Neural progenitor cell (in vitro differentiated cells): Measurements from ENCODE around the gene GOPC. TPM values are rescaled to one million over a fixed set of nuclear protein-coding genes. Genes with fewer than 3 reads are reported as not detected.
"Not testable (repeated sequence)": the region's sequence is repeated elsewhere in the genome, so short reads cannot be mapped to it uniquely, and the experiment has no call there.

Experiments
- DNase-seq: peaks from one replicate; pipeline ENCODE4 v3.0.0-alpha.2; 2016; ENCODE audit warnings: low spot score
- H2AFZ ChIP-seq: fragments of 200-600 bp; sonication (generic); replicated peaks from 2 replicates; pipeline ENCODE4 v1.6.1; 2016; ENCODE audit warnings: antibody characterized with exemption
- H3F3A ChIP-seq: fragments of 200-600 bp; sonication (generic); 2 replicates; pipeline ENCODE4 v1.6.1; 2016; ENCODE audit warnings: antibody characterized with exemption, low read depth
- H3K27ac ChIP-seq: fragments of 200-600 bp; sonication (generic); 2 replicates; pipeline ENCODE4 v1.5.1; 2016; ENCODE audit warnings: mild to moderate bottlenecking
- H3K27me3 ChIP-seq: fragments of 200-600 bp; sonication (generic); 2 replicates; pipeline ENCODE4 v1.6.1; 2016; ENCODE audit warnings: mild to moderate bottlenecking, moderate library complexity
- H3K36me3 ChIP-seq: fragments of 200-600 bp; sonication (generic); 2 replicates; pipeline ENCODE4 v1.5.1; 2016
- H3K4me1 ChIP-seq: fragments of 200-600 bp; sonication (generic); 2 replicates; pipeline ENCODE4 v1.6.1; 2016; ENCODE audit warnings: mixed run types
- H3K4me2 ChIP-seq: fragments of 200-600 bp; sonication (generic); 2 replicates; pipeline ENCODE4 v1.6.1; 2016
- H3K4me3 ChIP-seq: fragments of 200-600 bp; sonication (generic); 2 replicates; pipeline ENCODE4 v1.5.1; 2016
- H3K79me2 ChIP-seq: fragments of 200-600 bp; sonication (generic); 2 replicates; pipeline ENCODE4 v1.6.1; 2016; ENCODE audit warnings: low read depth
- H3K9ac ChIP-seq: fragments of 200-600 bp; sonication (generic); 2 replicates; pipeline ENCODE4 v1.6.1; 2016
- H3K9me3 ChIP-seq: fragments of 200-600 bp; sonication (generic); 2 replicates; pipeline ENCODE4 v1.5.1; 2016; ENCODE audit warnings: low read depth
- H4K20me1 ChIP-seq: fragments of 200-600 bp; sonication (generic); 2 replicates; pipeline ENCODE4 v1.6.1; 2016; ENCODE audit warnings: low read depth
- H3K27ac Mint-ChIP-seq: 3 replicates; pipeline ENCODE4 v1.8.0; 2021; ENCODE audit warnings: mixed read lengths
- H3K27me3 Mint-ChIP-seq: 2 replicates; pipeline ENCODE4 v1.8.0; 2022; ENCODE audit warnings: low read depth, mild to moderate bottlenecking, inconsistent platforms, moderate library complexity, mixed read lengths; ENCODE audit not compliant: insufficient read depth
- H3K36me3 Mint-ChIP-seq: 3 replicates; pipeline ENCODE4 v1.8.0; 2021; ENCODE audit warnings: mixed read lengths
- H3K4me1 Mint-ChIP-seq: 3 replicates; pipeline ENCODE4 v1.8.0; 2021; ENCODE audit warnings: mixed read lengths
- H3K4me3 Mint-ChIP-seq: 3 replicates; pipeline ENCODE4 v1.8.0; 2021; ENCODE audit warnings: mild to moderate bottlenecking, moderate library complexity, mixed read lengths
- H3K9me3 Mint-ChIP-seq: 3 replicates; pipeline ENCODE4 v1.8.0; 2020; ENCODE audit warnings: mixed read lengths
- EZH2 ChIP-seq: fragments of 200-600 bp; sonication (generic); IDR thresholded peaks from 2 replicates; pipeline ENCODE4 v1.6.1; 2017; ENCODE audit warnings: antibody characterized with exemption, mild to moderate bottlenecking, moderate library complexity
- EZH2phosphoT487 ChIP-seq: fragments of 200-600 bp; sonication (generic); IDR thresholded peaks from 2 replicates; pipeline ENCODE4 v1.6.1; 2017; ENCODE audit warnings: antibody characterized with exemption
- total RNA-seq: library from RNA; depleted of rRNA; stranded (reverse); fragments of >200 nt; gene quantifications from 2 replicates; pipeline ENCODE4 v1.2.3, GENCODE V29; 2015; ENCODE audit warnings: low replicate concordance
- TF ChIP-seq, protein P1 (sequence below): fragments of 200-600 bp; sonication (generic); IDR thresholded peaks from 2 replicates; pipeline ENCODE4 v1.5.1; 2017; ENCODE audit warnings: antibody characterized with exemption, mild to moderate bottlenecking

Gene GOPC
- total RNA-seq, 1 donor from 2014 or later = 39.2 TPM

DNA sequence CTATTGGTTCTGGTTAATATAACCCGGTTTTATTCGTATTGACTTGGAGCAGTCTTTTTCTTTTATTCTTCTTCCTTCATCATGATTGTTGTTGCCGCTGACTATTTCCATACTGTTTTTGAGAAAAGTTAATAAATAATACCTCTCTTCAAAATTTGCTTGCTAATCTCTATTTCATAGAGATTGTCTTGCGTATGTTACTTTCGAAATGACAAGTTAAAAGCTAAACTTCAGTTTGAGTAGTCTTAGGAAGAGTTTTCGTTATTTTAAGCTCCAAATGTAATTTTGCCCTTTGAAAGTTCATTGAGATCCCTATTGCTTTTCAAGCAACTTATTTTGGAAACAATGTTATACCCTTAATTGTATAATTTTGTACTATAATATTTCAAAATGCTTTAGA, 83.4 kb downstream of the GOPC start:
- no peak overlapping the region for H3K4me3 ChIP-seq
- H3K4me2 ChIP-seq = no peak overlapping the region
- H3K9me3 ChIP-seq = no peaks in the 10 kb centered on the region
- no peak for TF ChIP-seq EZH2phosphoT487
- H3K36me3 ChIP-seq = no peaks in the 10 kb centered on the region
- no peak overlapping the region for H3K27ac Mint-ChIP-seq
- H4K20me1 ChIP-seq = no peaks in the 10 kb centered on the region
- H3K4me1 Mint-ChIP-seq = no peaks in the 10 kb centered on the region
- no peak overlapping the region for H3K9ac ChIP-seq
- H3K4me3 Mint-ChIP-seq = no peak overlapping the region
- H3K36me3 Mint-ChIP-seq = peaks cover 2% of the 10 kb centered on the region
- H3F3A ChIP-seq = no peaks in the 10 kb centered on the region
- DNase-seq = no peak
- no peak overlapping the region for H2AFZ ChIP-seq
- H3K27me3 ChIP-seq = no peaks in the 10 kb centered on the region
- H3K27me3 Mint-ChIP-seq = peaks cover 2% of the 10 kb centered on the region
- no peaks in the 10 kb centered on the region for H3K9me3 Mint-ChIP-seq
- H3K79me2 ChIP-seq = no peaks in the 10 kb centered on the region
- no peaks in the 10 kb centered on the region for H3K4me1 ChIP-seq
- no peak overlapping the region for H3K27ac ChIP-seq

DNA sequence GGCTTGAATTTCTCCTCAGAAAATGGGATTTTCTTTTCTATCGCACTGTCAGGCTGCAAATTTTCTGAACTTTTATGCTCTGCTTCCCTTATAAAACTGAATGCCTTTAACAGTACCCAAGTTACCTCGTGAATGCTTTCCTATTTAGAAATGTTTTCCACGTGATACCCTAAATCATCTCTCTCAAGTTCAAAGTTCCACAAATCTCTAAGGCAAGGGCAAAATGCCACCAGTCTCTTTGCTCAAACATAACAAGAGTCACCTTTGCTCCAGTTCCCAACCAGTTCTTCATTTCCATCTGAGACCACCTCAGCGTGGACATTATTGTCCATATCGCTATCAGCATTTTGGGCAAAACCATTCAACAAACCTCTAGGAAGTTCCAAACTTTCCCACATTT, 84.3 kb downstream of the GOPC start:
- not testable (repeated sequence) for H3K27me3 ChIP-seq, H3K4me2 ChIP-seq, H3K9me3 ChIP-seq, H3K9ac ChIP-seq, H3K79me2 ChIP-seq, H3K36me3 ChIP-seq, H3K4me3 ChIP-seq, H3K27me3 Mint-ChIP-seq, H3F3A ChIP-seq, H3K4me3 Mint-ChIP-seq, H2AFZ ChIP-seq, H3K36me3 Mint-ChIP-seq, H3K9me3 Mint-ChIP-seq, H3K27ac ChIP-seq, H3K4me1 ChIP-seq, H3K4me1 Mint-ChIP-seq, H4K20me1 ChIP-seq, H3K27ac Mint-ChIP-seq, DNase-seq

DNA sequence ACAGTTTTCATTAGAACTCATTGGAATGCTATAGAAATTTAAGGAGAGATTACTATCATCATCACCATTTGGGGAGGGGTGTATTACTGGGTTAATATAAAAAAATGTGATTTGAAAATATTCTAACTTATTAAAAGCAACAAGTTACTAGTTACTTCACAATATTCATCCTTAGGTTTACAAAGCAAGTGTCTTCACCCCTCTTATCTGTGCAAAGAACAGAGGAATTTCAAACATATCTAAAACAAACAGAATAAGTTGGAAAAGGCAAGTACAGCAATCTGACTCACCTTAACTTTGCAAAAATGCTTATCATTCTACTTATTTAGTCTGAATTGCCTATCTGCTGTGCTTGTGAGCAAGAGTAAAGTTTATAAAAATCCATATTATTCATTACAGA, 87.0 kb downstream of the GOPC start:
- Histone ChIP-seq H4K20me1 (no peaks in the 10 kb centered on the region), H3K9ac (no peak overlapping the region), H3K27me3 (no peaks in the 10 kb centered on the region), H3K4me1 (peaks cover 12% of the 10 kb centered on the region), H3K79me2 (no peaks in the 10 kb centered on the region), H3F3A (peaks cover 6% of the 10 kb centered on the region), H2AFZ (no peak overlapping the region), H3K27ac (no peak overlapping the region), H3K4me3 (no peak overlapping the region), H3K9me3 (no peaks in the 10 kb centered on the region), H3K36me3 (no peaks in the 10 kb centered on the region), H3K4me2 (no peak overlapping the region)
- Mint-ChIP-seq H3K4me1 (peaks cover 9% of the 10 kb centered on the region), H3K36me3 (peaks cover 2% of the 10 kb centered on the region), H3K27ac (no peak overlapping the region), H3K27me3 (peaks cover 2% of the 10 kb centered on the region), H3K9me3 (no peaks in the 10 kb centered on the region), H3K4me3 (no peak overlapping the region)
- no peak for DNase-seq
- TF ChIP-seq EZH2 (no peak), EZH2phosphoT487 (no peak)
- TF ChIP-seq, protein P1, sequence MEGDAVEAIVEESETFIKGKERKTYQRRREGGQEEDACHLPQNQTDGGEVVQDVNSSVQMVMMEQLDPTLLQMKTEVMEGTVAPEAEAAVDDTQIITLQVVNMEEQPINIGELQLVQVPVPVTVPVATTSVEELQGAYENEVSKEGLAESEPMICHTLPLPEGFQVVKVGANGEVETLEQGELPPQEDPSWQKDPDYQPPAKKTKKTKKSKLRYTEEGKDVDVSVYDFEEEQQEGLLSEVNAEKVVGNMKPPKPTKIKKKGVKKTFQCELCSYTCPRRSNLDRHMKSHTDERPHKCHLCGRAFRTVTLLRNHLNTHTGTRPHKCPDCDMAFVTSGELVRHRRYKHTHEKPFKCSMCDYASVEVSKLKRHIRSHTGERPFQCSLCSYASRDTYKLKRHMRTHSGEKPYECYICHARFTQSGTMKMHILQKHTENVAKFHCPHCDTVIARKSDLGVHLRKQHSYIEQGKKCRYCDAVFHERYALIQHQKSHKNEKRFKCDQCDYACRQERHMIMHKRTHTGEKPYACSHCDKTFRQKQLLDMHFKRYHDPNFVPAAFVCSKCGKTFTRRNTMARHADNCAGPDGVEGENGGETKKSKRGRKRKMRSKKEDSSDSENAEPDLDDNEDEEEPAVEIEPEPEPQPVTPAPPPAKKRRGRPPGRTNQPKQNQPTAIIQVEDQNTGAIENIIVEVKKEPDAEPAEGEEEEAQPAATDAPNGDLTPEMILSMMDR = no peak

DNA sequence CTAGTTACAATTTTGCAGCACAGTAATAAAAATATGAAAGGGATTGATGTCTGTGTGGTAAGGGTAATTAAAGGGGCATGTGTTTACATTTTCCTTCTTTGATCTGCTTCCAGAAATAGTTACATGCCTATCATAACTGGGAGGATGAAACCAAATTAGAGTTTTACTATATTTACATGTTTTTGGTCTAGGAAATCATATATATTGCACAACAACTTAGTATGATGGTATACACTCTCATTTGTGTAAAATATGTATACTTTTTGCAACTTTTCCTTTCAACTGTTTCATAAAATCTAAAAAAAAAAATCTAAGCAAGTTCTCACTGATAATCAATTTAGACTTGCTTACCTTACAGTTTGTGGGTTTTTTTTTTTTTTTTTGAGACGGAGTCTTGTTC, 87.7 kb downstream of the GOPC start:
- no peaks in the 10 kb centered on the region for H3K79me2 ChIP-seq
- no peak overlapping the region for H3K9ac ChIP-seq
- H4K20me1 ChIP-seq = no peaks in the 10 kb centered on the region
- H3K27ac Mint-ChIP-seq = no peak overlapping the region
- no peak overlapping the region for H3K4me3 Mint-ChIP-seq
- H3K36me3 Mint-ChIP-seq = peaks cover 2% of the 10 kb centered on the region
- peaks cover 6% of the 10 kb centered on the region for H3F3A ChIP-seq
- no peak overlapping the region for H3K4me3 ChIP-seq
- TF ChIP-seq EZH2phosphoT487 (no peak), EZH2 (no peak)
- TF ChIP-seq, protein P1 = no peak
- H3K9me3 ChIP-seq = no peaks in the 10 kb centered on the region
- no peak overlapping the region for H3K27ac ChIP-seq
- H3K36me3 ChIP-seq = no peaks in the 10 kb centered on the region
- no peaks in the 10 kb centered on the region for H3K9me3 Mint-ChIP-seq
- H3K27me3 Mint-ChIP-seq = peaks cover 2% of the 10 kb centered on the region
- DNase-seq = no peak
- no peaks in the 10 kb centered on the region for H3K27me3 ChIP-seq
- H2AFZ ChIP-seq = no peak overlapping the region
- H3K4me2 ChIP-seq = no peak overlapping the region
- H3K4me1 Mint-ChIP-seq = peaks cover 9% of the 10 kb centered on the region
- H3K4me1 ChIP-seq = peaks cover 12% of the 10 kb centered on the region
